ENCODE results near the gene SLC44A2.

Gene SLC44A2

GRCh38 chr19:10686661-10687517, 61.5 kb downstream of the SLC44A2 start:
- Mint-ChIP-seq H3K27ac (no peak overlapping the region), H3K4me1 (ENCODE audit: low read depth) (no peaks in the 10 kb centered on the region), H3K27me3 (ENCODE audit: low read depth) (no peaks in the 10 kb centered on the region), H3K36me3 (ENCODE audit: low read depth) (peaks cover 41% of the 10 kb centered on the region), H3K4me3 (no peak overlapping the region), H3K9me3 (no peaks in the 10 kb centered on the region)
- DNase-seq (ENCODE audit: low spot score), result no peak

GRCh38 chr19:10687518-10688288, 62.4 kb downstream of the SLC44A2 start:
- no peak for DNase-seq (ENCODE audit: low spot score)
- Mint-ChIP-seq H3K27ac (no peak overlapping the region), H3K27me3 (ENCODE audit: low read depth) (no peaks in the 10 kb centered on the region), H3K36me3 (ENCODE audit: low read depth) (peaks cover 48% of the 10 kb centered on the region), H3K9me3 (no peaks in the 10 kb centered on the region), H3K4me1 (ENCODE audit: low read depth) (no peaks in the 10 kb centered on the region), H3K4me3 (no peak overlapping the region)

GRCh38 chr19:10688545-10689280, 63.4 kb downstream of the SLC44A2 start:
- no peaks in the 10 kb centered on the region for H3K27me3 Mint-ChIP-seq (ENCODE audit: low read depth)

GRCh38 chr19:10690341-10690781, 65.0 kb downstream of the SLC44A2 start:
- no peak for DNase-seq (ENCODE audit: low spot score)
- Mint-ChIP-seq H3K27me3 (ENCODE audit: low read depth) (no peaks in the 10 kb centered on the region), H3K4me1 (ENCODE audit: low read depth) (peaks cover 5% of the 10 kb centered on the region), H3K9me3 (no peaks in the 10 kb centered on the region), H3K27ac (no peak overlapping the region), H3K4me3 (no peak overlapping the region), H3K36me3 (ENCODE audit: low read depth) (peaks cover 39% of the 10 kb centered on the region)

More at GRCh38 chr19:10688545-10689280, 63.4 kb downstream of the SLC44A2 start:
- Mint-ChIP-seq H3K36me3 (ENCODE audit: low read depth) (peaks cover 47% of the 10 kb centered on the region), H3K4me1 (ENCODE audit: low read depth) (no peaks in the 10 kb centered on the region), H3K4me3 (no peak overlapping the region), H3K27ac (no peak overlapping the region), H3K9me3 (no peaks in the 10 kb centered on the region)
- no peak for DNase-seq (ENCODE audit: low spot score)

- Mint-ChIP-seq H3K4me1 (ENCODE audit: low read depth) (peaks cover 10% of the 10 kb centered on the region), H3K36me3 (ENCODE audit: low read depth) (peaks cover 37% of the 10 kb centered on the region), H3K27me3 (ENCODE audit: low read depth) (peaks cover 3% of the 10 kb centered on the region), H3K27ac (no peak overlapping the region), H3K9me3 (no peaks in the 10 kb centered on the region), H3K4me3 (no peak overlapping the region)
- no peak for DNase-seq (ENCODE audit: low spot score)
Observed at GRCh38 chr19:10691178-10691881, 66.0 kb downstream of the SLC44A2 start.

GRCh38 chr19:10691883-10692282, 66.5 kb downstream of the SLC44A2 start:
- no peak overlapping the region for H3K27ac Mint-ChIP-seq
- no peaks in the 10 kb centered on the region for H3K9me3 Mint-ChIP-seq
- no peak for DNase-seq (ENCODE audit: low spot score)
- H3K36me3 Mint-ChIP-seq (ENCODE audit: low read depth), result peaks cover 33% of the 10 kb centered on the region
- no peak overlapping the region for H3K4me3 Mint-ChIP-seq
- peaks cover 11% of the 10 kb centered on the region for H3K4me1 Mint-ChIP-seq (ENCODE audit: low read depth)
- H3K27me3 Mint-ChIP-seq (ENCODE audit: low read depth), result peaks cover 4% of the 10 kb centered on the region

- peaks cover 32% of the 10 kb centered on the region for H3K36me3 Mint-ChIP-seq (ENCODE audit: low read depth)
Observed at GRCh38 chr19:10692673-10693264, 67.4 kb downstream of the SLC44A2 start.

More at GRCh38 chr19:10692673-10693264, 67.4 kb downstream of the SLC44A2 start:
- H3K9me3 Mint-ChIP-seq, result no peaks in the 10 kb centered on the region
- H3K27me3 Mint-ChIP-seq (ENCODE audit: low read depth), result peaks cover 4% of the 10 kb centered on the region
- H3K4me1 Mint-ChIP-seq (ENCODE audit: low read depth), result peaks cover 11% of the 10 kb centered on the region
- no peak overlapping the region for H3K4me3 Mint-ChIP-seq
- no peak for DNase-seq (ENCODE audit: low spot score)
- no peak overlapping the region for H3K27ac Mint-ChIP-seq

Measured in T-helper 2 cell treated with Interferon-gamma antibody and Interleukin-4, amounts not matched to agents 5 μg/mL and 100 μg/mL, for 36 hours (primary cell).